Measurements from ENCODE around the gene NPAS3.
A peak's percentile ranks its signal among the peaks of the same experiment; 100 is the strongest.

The NPAS3 gene

GRCh38 chr14:33017016-33017415 lies 78.3 kb downstream of the NPAS3 start:
- DNase-seq, result no peak

GRCh38 chr14:33019346-33019745 lies 80.7 kb downstream of the NPAS3 start:
- DNase-seq, result no peak

- DNase-seq, result no peak
Measured at GRCh38 chr14:33026850-33027430, 88.3 kb downstream of the NPAS3 start.

- no peak for DNase-seq
Measured at GRCh38 chr14:33029511-33029910, 90.8 kb downstream of the NPAS3 start.

GRCh38 chr14:33030386-33030785 lies 91.7 kb downstream of the NPAS3 start:
- no peak for DNase-seq

GRCh38 chr14:33035416-33036194 lies 96.9 kb downstream of the NPAS3 start:
- no peak for DNase-seq

GRCh38 chr14:33039311-33039710 lies 100.6 kb downstream of the NPAS3 start:
- no peak for DNase-seq

- DNase-seq, result no peak
Measured at GRCh38 chr14:33040372-33041140, 101.9 kb downstream of the NPAS3 start.

- DNase-seq, result no peak
Measured at GRCh38 chr14:33042591-33042990, 103.9 kb downstream of the NPAS3 start.

GRCh38 chr14:33045760-33046159 lies 107.1 kb downstream of the NPAS3 start:
- no peak for DNase-seq

GRCh38 chr14:33052943-33053342 lies 114.3 kb downstream of the NPAS3 start:
- DNase-seq, result peak; percentile 54

- DNase-seq, result no peak
Measured at GRCh38 chr14:33056213-33056612, 117.5 kb downstream of the NPAS3 start.

- DNase-seq, result no peak
Measured at GRCh38 chr14:33057585-33057984, 118.9 kb downstream of the NPAS3 start.

GRCh38 chr14:33061667-33062325 lies 123.1 kb downstream of the NPAS3 start:
- DNase-seq, result no peak

- DNase-seq, result peak; percentile 44
Measured at GRCh38 chr14:33062476-33062875, 123.8 kb downstream of the NPAS3 start.

- DNase-seq, result no peak
Measured at GRCh38 chr14:33062881-33063280, 124.2 kb downstream of the NPAS3 start.

GRCh38 chr14:33063521-33063920 lies 124.8 kb downstream of the NPAS3 start:
- DNase-seq, result no peak

- no peak for DNase-seq
Measured at GRCh38 chr14:33065634-33066033, 127.0 kb downstream of the NPAS3 start.

GRCh38 chr14:33068040-33068439 lies 129.4 kb downstream of the NPAS3 start:
- DNase-seq, result no peak

GRCh38 chr14:33068626-33069025 lies 129.9 kb downstream of the NPAS3 start:
- DNase-seq, result no peak

GRCh38 chr14:33070475-33070874 lies 131.8 kb downstream of the NPAS3 start:
- DNase-seq, result no peak

- no peak for DNase-seq
Measured at GRCh38 chr14:33073023-33073422, 134.3 kb downstream of the NPAS3 start.

- peak; percentile 81 for DNase-seq
Measured at GRCh38 chr14:33081259-33081658, 142.6 kb downstream of the NPAS3 start.
